B cell (primary cell): Measurements from ENCODE around the gene TMEM266. TPM values are rescaled to one million over a fixed set of nuclear protein-coding genes. Genes with fewer than 3 reads are reported as not detected.

ENCODE experiments used
- ATAC-seq: fragments of 200-7000 bp; cut with Tn5 transposase; one replicate; pipeline ENCODE4 v1.10.0; 2021; ENCODE audit warnings: low read depth, mild to moderate bottlenecking, moderate number of reproducible peaks, moderate library complexity
- CTCF ChIA-PET: fragments of 350-600 bp; sonication (Branson Sonifier 250); formaldehyde crosslinking; loops from one replicate; lab custom pipeline; 2021; ENCODE audit warnings: antibody characterized with exemption, inconsistent platforms; lab: Charles Lee
- POLR2A ChIA-PET: fragments of 350-600 bp; sonication (Branson Sonifier 250); formaldehyde crosslinking; loops from one replicate; lab custom pipeline; 2021; ENCODE audit warnings: antibody characterized with exemption; lab: Charles Lee
- DNase-seq: peaks from one replicate; pipeline ENCODE4 v3.0.0; 2013
- H2AFZ ChIP-seq: 2 replicates; pipeline ENCODE4 v1.6.1; 2012; ENCODE audit warnings: mild to moderate bottlenecking, low read depth, low read length; ENCODE audit not compliant: insufficient read depth, poor library complexity, severe bottlenecking
- H3K27ac ChIP-seq, 2 donors: 1 replicate in 1 of 2; 2 replicates in 1 of 2; pipeline ENCODE4 v1.5.1; 2012 to 2013; ENCODE audit warnings: low read length in 2 of 2, mild to moderate bottlenecking in 2 of 2, moderate library complexity in 1 of 2
- H3K27me3 ChIP-seq, 4 experiments: fragments of 200-600 bp in 1 of 4; sonication (generic) in 1 of 4; replicated peaks in 1 of 4; 1 replicate in 2 of 4; 2 replicates in 2 of 4; pipeline versions ENCODE4 v1.6.1 to v1.7.0; 2013 to 2016; ENCODE audit warnings: low read length in 3 of 4, mild to moderate bottlenecking in 2 of 4, mixed read lengths in 1 of 4, moderate library complexity in 1 of 4; ENCODE audit not compliant: insufficient read depth in 4 of 4, control insufficient read depth in 3 of 4; ENCODE audit errors: control extremely low read depth in 1 of 4
- H3K36me3 ChIP-seq, 2 experiments: replicated peaks in 1 of 2; 1 replicate in 1 of 2; 2 replicates in 1 of 2; pipeline versions ENCODE4 v1.6.1 to v1.7.1; 2013; ENCODE audit warnings: low read length in 1 of 2; ENCODE audit not compliant: insufficient read depth in 2 of 2, control insufficient read depth in 1 of 2; ENCODE audit errors: control extremely low read depth in 1 of 2, extremely low read depth in 1 of 2
- H3K4me1 ChIP-seq, 2 donors: fragments of 200-600 bp in 1 of 2; sonication (generic) in 1 of 2; 1 replicate in 1 of 2; 2 replicates in 1 of 2; pipeline versions ENCODE4 v1.5.1 to v1.6.1; 2013 to 2017; ENCODE audit warnings: low read length in 2 of 2; ENCODE audit not compliant: control insufficient read depth in 2 of 2, insufficient read depth in 2 of 2
- H3K4me2 ChIP-seq: replicated peaks from 2 replicates; pipeline ENCODE3; 2012; ENCODE audit warnings: mild to moderate bottlenecking, low read depth, low read length; ENCODE audit not compliant: poor library complexity, severe bottlenecking
- H3K4me3 ChIP-seq, 5 experiments: fragments of 200-600 bp in 1 of 5; sonication (generic) in 1 of 5; 1 replicate in 3 of 5; 2 replicates in 2 of 5; pipeline versions ENCODE4 v1.5.1 to v1.7.0; 2011 to 2016; ENCODE audit warnings: low read length in 4 of 5, mild to moderate bottlenecking in 4 of 5, low read depth in 2 of 5, control low read depth in 1 of 5, moderate library complexity in 1 of 5; ENCODE audit not compliant: insufficient read depth in 1 of 5; ENCODE audit errors: control extremely low read depth in 1 of 5, extremely low read depth in 1 of 5
- H3K79me2 ChIP-seq: fragments of 200-600 bp; sonication (generic); one replicate; pipeline ENCODE4 v1.6.0; 2016; ENCODE audit warnings: low read length; ENCODE audit not compliant: control insufficient read depth, insufficient read depth
- H3K9ac ChIP-seq: fragments of 200-600 bp; sonication (generic); 2 replicates; pipeline ENCODE4 v1.6.1; 2017; ENCODE audit warnings: mild to moderate bottlenecking, low read length, moderate library complexity
- H3K9me3 ChIP-seq, 3 donors: one replicate each; pipeline versions ENCODE4 v1.6.1 to v1.7.1; 2013; ENCODE audit warnings: low read length in 2 of 3; ENCODE audit not compliant: control insufficient read depth in 2 of 3, insufficient read depth in 1 of 3; ENCODE audit errors: control extremely low read depth in 1 of 3
- H4K20me1 ChIP-seq: 2 replicates; pipeline ENCODE4 v1.6.0; 2012; ENCODE audit warnings: mild to moderate bottlenecking, low read length; ENCODE audit not compliant: insufficient read depth, control insufficient read depth, poor library complexity, severe bottlenecking
- H3K27ac Mint-ChIP-seq: one replicate; pipeline ENCODE4 v1.8.0; 2021; ENCODE audit warnings: mixed read lengths
- H3K27me3 Mint-ChIP-seq: one replicate; pipeline ENCODE4 v1.8.0; 2021; ENCODE audit warnings: mixed read lengths
- H3K4me1 Mint-ChIP-seq: one replicate; pipeline ENCODE4 v1.8.0; 2021; ENCODE audit warnings: mixed read lengths
- H3K4me3 Mint-ChIP-seq: one replicate; pipeline ENCODE4 v1.8.0; 2021; ENCODE audit warnings: mixed read lengths
- H3K9me3 Mint-ChIP-seq: one replicate; pipeline ENCODE4 v1.8.0; 2022; ENCODE audit warnings: mixed read lengths; ENCODE audit not compliant: insufficient read depth
- CTCF ChIP-seq: fragments of 200-600 bp; IDR thresholded peaks from one replicate; pipeline ENCODE4 v1.8.0; 2022; ENCODE audit warnings: antibody characterized with exemption, mild to moderate bottlenecking
- EZH2 ChIP-seq: IDR thresholded peaks from 2 replicates; pipeline ENCODE4 v1.6.1; 2012; ENCODE audit warnings: borderline replicate concordance, low read depth, mild to moderate bottlenecking, moderate library complexity, low read length; ENCODE audit not compliant: insufficient read depth, poor library complexity, severe bottlenecking
- WGBS: methylation state at CpG from one replicate; pipeline ENCODE4 v1.1.5; 2013; ENCODE audit warnings: missing lambda C conversion rate; ENCODE audit not compliant: insufficient coverage; 5-methylcytosine and 5-hydroxymethylcytosine counted together
- intact Hi-C: fragments of 100-400 bp; cut with micrococcal nuclease; formaldehyde crosslinking; loops from one replicate; pipeline ENCODE4 v1.10.0; 2022
- polyA plus RNA-seq: library from polyadenylated mRNA; depleted of rRNA; stranded (reverse); fragments of >200 nt; gene quantifications from 2 replicates; pipeline ENCODE4 v1.2.3, GENCODE V29; 2012
- total RNA-seq, 2 donors: library from RNA; stranded (reverse); fragments of 120-200 nt in 1 of 2; gene quantifications; 1 replicate in 1 of 2; 2 replicates in 1 of 2; pipeline versions ENCODE4 v1.2.3 to v1.2.4, GENCODE V29; 2013 to 2022

Gene TMEM266
- total and polyA plus RNA-seq, 2 donors (not counting 1 experiment from before 2014, with no cell fraction given), result not detected

GRCh38 chr15:76229266-76229665 is 169.5 kb downstream of the TMEM266 start:
- Histone ChIP-seq H3K9ac (no peak overlapping the region), H3K79me2 (no peaks in the 10 kb centered on the region), H3K4me2 (no peak overlapping the region), H3K4me1 (no peaks in the 10 kb centered on the region), H2AFZ (no peak overlapping the region), H4K20me1 (no peaks in the 10 kb centered on the region), H3K9me3 (no peaks in the 10 kb centered on the region), H3K27ac (no peak overlapping the region), H3K4me3 (no peak overlapping the region), H3K36me3 (peaks cover 3 to 23% of the 10 kb centered on the region in 2 experiments), H3K27me3 (no peaks in the 10 kb centered on the region)
- Mint-ChIP-seq H3K27ac (no peak overlapping the region), H3K27me3 (no peaks in the 10 kb centered on the region), H3K4me1 (no peaks in the 10 kb centered on the region), H3K4me3 (no peak overlapping the region), H3K9me3 (no peaks in the 10 kb centered on the region)
- ATAC-seq, result no peak
- ChIA-PET CTCF (no interaction called here), POLR2A (no interaction called here)
- no peak for DNase-seq
- intact Hi-C loops, result no loop called here
- TF ChIP-seq EZH2, result no peak
- no peak for TF ChIP-seq CTCF
- WGBS, result no CpG with 5 or more reads among the region's 1 CpG

- Histone ChIP-seq H3K4me2 (no peak overlapping the region), H3K9me3 (no peaks in the 10 kb centered on the region), H2AFZ (no peak overlapping the region), H3K4me1 (no peaks in the 10 kb centered on the region), H3K79me2 (no peaks in the 10 kb centered on the region), H3K27ac (no peak overlapping the region), H3K36me3 (peaks cover 2 to 11% of the 10 kb centered on the region in 2 experiments), H4K20me1 (no peaks in the 10 kb centered on the region), H3K27me3 (no peaks in the 10 kb centered on the region), H3K9ac (no peak overlapping the region), H3K4me3 (no peak overlapping the region)
- no peak overlapping the region for H3K27ac Mint-ChIP-seq
- H3K4me1 Mint-ChIP-seq, result no peaks in the 10 kb centered on the region
- ChIA-PET POLR2A (no interaction called here), CTCF (interaction anchor here (0.6 to 1.9 kb wide), 5 partner anchors 47 to 796 kb away, joined by 3 to 6 read pairs (median 4); no protein-coding TSS in a partner anchor)
- WGBS, result no CpG with 5 or more reads among the region's 1 CpG
- TF ChIP-seq CTCF (no peak), EZH2 (no peak)
- ATAC-seq, result no peak
- intact Hi-C loops, result loop anchor here (2.0 to 10.0 kb wide), 3 partner anchors 51 to 631 kb away; no protein-coding TSS in a partner anchor
- no peaks in the 10 kb centered on the region for H3K9me3 Mint-ChIP-seq
- DNase-seq, result no peak
- no peaks in the 10 kb centered on the region for H3K27me3 Mint-ChIP-seq
- H3K4me3 Mint-ChIP-seq, result no peak overlapping the region
Observed at GRCh38 chr15:76233921-76234320, 174.1 kb downstream of the TMEM266 start.
